Peyer's patch (tissue), 4 donors: ENCODE results near the gene PSMD13. TPM values are rescaled to one million over a fixed set of nuclear protein-coding genes. Genes with fewer than 3 reads are reported as not detected.
"Not testable (repeated sequence)": the region's sequence is repeated elsewhere in the genome, so short reads cannot be mapped to it uniquely, and the experiment has no call there.

Experiments used
- DNase-seq, 3 donors: peaks; one replicate each; pipeline ENCODE4 v3.0.0-alpha.2; 2017 to 2019
- H3K27ac ChIP-seq, 4 donors: fragments of 200-600 bp; sonication (generic); one replicate each; pipeline ENCODE4 v1.5.1; 2016 to 2019
- H3K27me3 ChIP-seq, 2 donors: fragments of 200-600 bp; sonication (generic); one replicate each; pipeline ENCODE4 v1.5.1; 2019
- H3K36me3 ChIP-seq, 3 donors: fragments of 200-600 bp; sonication (generic); one replicate each; pipeline ENCODE4 v1.5.1; 2016 to 2019
- H3K4me1 ChIP-seq, 4 donors: fragments of 200-600 bp; sonication (generic); one replicate each; pipeline ENCODE4 v1.5.1; 2016 to 2019
- H3K4me3 ChIP-seq, 4 donors: fragments of 200-600 bp; sonication (generic); 1 replicate in 3 of 4; 2 replicates in 1 of 4; pipeline ENCODE4 v1.5.1; 2016 to 2019; ENCODE audit warnings: mild to moderate bottlenecking in 1 of 4
- H3K9me3 ChIP-seq, 4 donors: fragments of 200-600 bp; sonication (generic); one replicate each; pipeline ENCODE4 v1.5.1; 2016 to 2019; ENCODE audit warnings: mild to moderate bottlenecking in 1 of 4
- CTCF ChIP-seq, 6 experiments: fragments of 450-650 bp in 4 of 6; fragments of 200-600 bp in 2 of 6; sonication (generic) in 1 of 6; IDR thresholded peaks; one replicate each; pipeline ENCODE4 v1.5.1; 2017 to 2019; ENCODE audit warnings: antibody characterized with exemption in 6 of 6, mild to moderate bottlenecking in 3 of 6, moderate library complexity in 1 of 6
- POLR2A ChIP-seq, 2 donors: fragments of 450-650 bp; IDR thresholded peaks; one replicate each; pipeline ENCODE4 v1.5.1; 2017; ENCODE audit warnings: antibody characterized with exemption in 2 of 2, mild to moderate bottlenecking in 2 of 2, moderate library complexity in 2 of 2
- total RNA-seq, 4 donors: library from RNA; depleted of rRNA; stranded (reverse); fragments of >200 nt; gene quantifications; one replicate each; pipeline ENCODE4 v1.1.0, GENCODE V29; 2016

The PSMD13 gene
- total RNA-seq, 4 donors from 2014 or later: 74.5 to 125 (median 96.9) TPM

GRCh38 chr11:268716-269145 lies 32.0 kb downstream of the PSMD13 start:
- not testable (repeated sequence) for H3K9me3 ChIP-seq, H3K36me3 ChIP-seq, H3K27me3 ChIP-seq
- H3K27ac ChIP-seq: peak overlapping the region; percentile 93 to 97 (median 94)
- TF ChIP-seq CTCF (IDR thresholded peaks at IDR 0.05): peak in 3 of 6 experiments; percentile 20 to 43 (median 34)
- peak in 1 of 2 donors; percentile 49 for TF ChIP-seq POLR2A (IDR thresholded peaks at IDR 0.05)
- DNase-seq: peak; percentile 78 to 94 (median 88)
- peak overlapping the region; percentile 41 to 64 (median 58) for H3K4me3 ChIP-seq
- H3K4me1 ChIP-seq: peaks cover 6 to 27% (median 8%) of the 10 kb centered on the region in 4 donors

- H3K27ac ChIP-seq: peak overlapping the region; percentile 93 to 97 (median 94)
- H3K9me3 ChIP-seq: no peaks in the 10 kb centered on the region
- peak overlapping the region; percentile 23 to 64 (median 48) for H3K4me3 ChIP-seq
- peaks cover 6 to 27% (median 8%) of the 10 kb centered on the region in 4 donors for H3K4me1 ChIP-seq
- H3K27me3 ChIP-seq: no peaks in the 10 kb centered on the region
- H3K36me3 ChIP-seq: no peaks in the 10 kb centered on the region
- TF ChIP-seq POLR2A (IDR thresholded peaks at IDR 0.05): no peak
- peak; percentile 6 to 72 (median 50) for TF ChIP-seq CTCF (IDR thresholded peaks at IDR 0.05)
- DNase-seq: peak; percentile 53 to 82 (median 73)
These were observed 32.5 kb downstream of the PSMD13 start for GRCh38 chr11:269146-269890.

GRCh38 chr11:270451-271318 lies 33.9 kb downstream of the PSMD13 start:
- Histone ChIP-seq H3K4me3 (peak overlapping the region in 2 of 4 donors; percentile 3 to 34), H3K36me3 (no peaks in the 10 kb centered on the region), H3K27me3 (no peaks in the 10 kb centered on the region), H3K27ac (peak overlapping the region; percentile 93 to 97 (median 94)), H3K4me1 (peaks cover 6 to 27% (median 8%) of the 10 kb centered on the region in 4 donors), H3K9me3 (no peaks in the 10 kb centered on the region)
- TF ChIP-seq CTCF (IDR thresholded peaks at IDR 0.05): no peak
- TF ChIP-seq POLR2A (IDR thresholded peaks at IDR 0.05): no peak
- DNase-seq: peak; percentile 16 to 70 (median 58)

GRCh38 chr11:271319-271715 lies 34.5 kb downstream of the PSMD13 start:
- Histone ChIP-seq H3K4me3 (peak overlapping the region in 1 of 4 donors; percentile 34), H3K4me1 (peaks cover 6 to 27% (median 8%) of the 10 kb centered on the region in 4 donors), H3K36me3 (no peaks in the 10 kb centered on the region), H3K27me3 (no peaks in the 10 kb centered on the region), H3K9me3 (no peaks in the 10 kb centered on the region), H3K27ac (peak overlapping the region; percentile 93 to 97 (median 94))
- DNase-seq: peak in 2 of 3 donors; percentile 79 to 86
- peak in 1 of 2 donors; percentile 30 for TF ChIP-seq POLR2A (IDR thresholded peaks at IDR 0.05)
- peak in 2 of 6 experiments; percentile 15 to 32 for TF ChIP-seq CTCF (IDR thresholded peaks at IDR 0.05)

DNA sequence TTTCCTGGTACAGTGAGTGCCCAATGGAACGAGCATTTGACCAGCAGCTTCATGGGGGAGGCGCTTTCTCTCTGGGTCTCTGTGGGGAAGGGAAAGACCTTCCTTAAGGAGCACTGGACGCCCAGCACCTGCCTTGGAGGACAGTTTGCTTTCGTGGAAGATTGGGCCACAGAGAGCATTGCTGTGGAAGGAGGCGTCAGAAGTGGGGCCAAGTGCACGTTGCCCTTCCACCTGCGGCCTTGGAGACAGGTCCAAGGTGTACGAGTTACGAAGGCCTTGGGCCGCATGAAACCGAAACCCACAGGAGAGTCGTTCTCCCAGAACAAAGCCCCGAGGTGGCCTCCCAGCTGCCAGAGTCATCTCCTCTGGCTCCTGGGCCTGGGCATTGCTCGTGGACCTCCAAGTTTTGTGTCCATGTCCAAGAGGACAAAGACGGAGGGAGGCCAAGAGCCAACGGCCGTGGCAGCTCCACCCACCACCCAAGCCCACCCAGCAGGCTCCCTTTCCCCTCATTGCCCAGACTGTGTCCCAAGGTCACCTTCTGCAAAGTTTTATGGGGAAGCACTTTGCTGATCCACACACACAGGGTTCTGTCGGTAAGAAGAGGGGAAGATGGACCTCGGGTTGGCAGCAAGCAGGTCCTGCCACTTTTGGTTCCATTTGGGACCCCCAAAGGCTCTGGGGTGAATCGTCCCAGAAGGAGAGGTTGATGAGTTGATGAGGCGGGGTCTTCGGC lies 35.6 kb downstream of the PSMD13 start:
- H3K36me3 ChIP-seq: no peaks in the 10 kb centered on the region
- no peaks in the 10 kb centered on the region for H3K27me3 ChIP-seq
- TF ChIP-seq CTCF (IDR thresholded peaks at IDR 0.05) (peak in 1 of 6 experiments; percentile 4), POLR2A (IDR thresholded peaks at IDR 0.05) (peak; percentile 70 to 77)
- H3K4me1 ChIP-seq: peaks cover 6 to 27% (median 8%) of the 10 kb centered on the region in 4 donors
- H3K9me3 ChIP-seq: no peaks in the 10 kb centered on the region
- H3K4me3 ChIP-seq: peak overlapping the region in 2 of 4 donors; percentile 22 to 34
- H3K27ac ChIP-seq: peak overlapping the region in 3 of 4 donors; percentile 93 to 96 (median 95)
- peak in 2 of 3 donors; percentile 86 to 89 for DNase-seq
